Measurements from ENCODE around the gene ASPG.

The ASPG gene

GRCh38 chr14:104138098-104138717, 52.7 kb downstream of the ASPG start, which contains the start of gene KIF26A:
KIF26A (plus strand) TSS chr14:104138587; CDS start chr14:104138723, 136 bp downstream.
- peak; percentile 29 for DNase-seq

GRCh38 chr14:104138718-104139459, 53.4 kb downstream of the ASPG start:
- DNase-seq = no peak

- no peak for DNase-seq
These were observed 54.1 kb downstream of the ASPG start for GRCh38 chr14:104139460-104140212.

GRCh38 chr14:104140213-104140462, 54.6 kb downstream of the ASPG start:
- DNase-seq = no peak

- no peak for DNase-seq
These were observed 55.2 kb downstream of the ASPG start for GRCh38 chr14:104140463-104141331.

GRCh38 chr14:104141621-104142091, 56.2 kb downstream of the ASPG start:
- no peak for DNase-seq

GRCh38 chr14:104142136-104142945, 56.8 kb downstream of the ASPG start:
- no peak for DNase-seq

- DNase-seq = no peak
These were observed 57.5 kb downstream of the ASPG start for GRCh38 chr14:104142946-104143470.

- no peak for DNase-seq
These were observed 58.3 kb downstream of the ASPG start for GRCh38 chr14:104143521-104144452.

GRCh38 chr14:104144453-104144790, 58.9 kb downstream of the ASPG start:
- no peak for DNase-seq

GRCh38 chr14:104144911-104145825, 59.7 kb downstream of the ASPG start:
- DNase-seq = no peak

- DNase-seq = no peak
These were observed 60.5 kb downstream of the ASPG start for GRCh38 chr14:104145826-104146601.

GRCh38 chr14:104146651-104147345, 61.3 kb downstream of the ASPG start:
- no peak for DNase-seq

- no peak for DNase-seq
These were observed 62.0 kb downstream of the ASPG start for GRCh38 chr14:104147346-104148125.

GRCh38 chr14:104148433-104149277, 63.2 kb downstream of the ASPG start:
- no peak for DNase-seq

GRCh38 chr14:104149278-104149595, 63.7 kb downstream of the ASPG start:
- DNase-seq = no peak

All from activated CD4-positive, alpha-beta T cell treated with anti-CD3 and anti-CD28 coated beads, Interleukin-10, Interleukin-2, amounts not matched to agents 100 ng/mL and 50 ng/mL, durations not matched to agents 16 hours and 8 hours (primary cell).